HG03521 (cell line): ENCODE measurements around the gene CHIC2.

ENCODE experiments used
- ATAC-seq: cut with Tn5 transposase; IDR thresholded peaks from one replicate; pipeline ENCODE4 v1.9.1; 2021; ENCODE audit warnings: mild to moderate bottlenecking, moderate library complexity; ENCODE audit not compliant: unreplicated experiment

Gene CHIC2

GRCh38 chr4:54011201-54011600 lies 53.2 kb downstream of the CHIC2 start:
- no peak for ATAC-seq

GRCh38 chr4:54006755-54007154 lies 57.6 kb downstream of the CHIC2 start:
- ATAC-seq: no peak

- no peak for ATAC-seq
Observed at GRCh38 chr4:54005475-54005874, 58.9 kb downstream of the CHIC2 start.

- ATAC-seq: no peak
Observed at GRCh38 chr4:54004463-54004862, 59.9 kb downstream of the CHIC2 start.

GRCh38 chr4:54001668-54002365 lies 62.6 kb downstream of the CHIC2 start:
- no peak for ATAC-seq

- no peak for ATAC-seq
Observed at GRCh38 chr4:53997898-53998297, 66.5 kb downstream of the CHIC2 start.

- ATAC-seq: no peak
Observed at GRCh38 chr4:53994382-53995102, 69.9 kb downstream of the CHIC2 start.

- no peak for ATAC-seq
Observed at GRCh38 chr4:53992785-53993184, 71.6 kb downstream of the CHIC2 start.

- no peak for ATAC-seq
Observed at GRCh38 chr4:53991821-53992220, 72.6 kb downstream of the CHIC2 start.

GRCh38 chr4:53990641-53991040 lies 73.8 kb downstream of the CHIC2 start:
- ATAC-seq: no peak

GRCh38 chr4:53987761-53988171 lies 76.6 kb downstream of the CHIC2 start:
- ATAC-seq: no peak

- ATAC-seq: no peak
Observed at GRCh38 chr4:53986062-53986461, 78.3 kb downstream of the CHIC2 start.

GRCh38 chr4:53981567-53981966 lies 82.8 kb downstream of the CHIC2 start:
- ATAC-seq: no peak

- no peak for ATAC-seq
Observed at GRCh38 chr4:53981066-53981465, 83.3 kb downstream of the CHIC2 start.

GRCh38 chr4:53974561-53974960 lies 89.8 kb downstream of the CHIC2 start:
- ATAC-seq: no peak

- no peak for ATAC-seq
Observed at GRCh38 chr4:53967986-53968385, 96.4 kb downstream of the CHIC2 start.

- ATAC-seq: no peak
Observed at GRCh38 chr4:53963781-53964180, 100.6 kb downstream of the CHIC2 start.

GRCh38 chr4:53963336-53963735 lies 101.1 kb downstream of the CHIC2 start:
- no peak for ATAC-seq

- no peak for ATAC-seq
Observed at GRCh38 chr4:53962516-53963225, 101.7 kb downstream of the CHIC2 start.

GRCh38 chr4:53961351-53961750 lies 103.1 kb downstream of the CHIC2 start:
- ATAC-seq: no peak

- no peak for ATAC-seq
Observed at GRCh38 chr4:53960843-53961242, 103.6 kb downstream of the CHIC2 start.
